Smooth muscle cell of the pulmonary artery (primary cell): Measurements from ENCODE around the gene PCYT2. TPM values are rescaled to one million over a fixed set of nuclear protein-coding genes. Genes with fewer than 3 reads are reported as not detected.

Source experiments
- total RNA-seq: library from RNA; depleted of rRNA; stranded (reverse); fragments of >200 nt; gene quantifications from 2 replicates; pipeline ENCODE4 v1.2.3, GENCODE V29; 2014

PCYT2 gene
- total RNA-seq, result 29.5 and 50.7 TPM in 2 replicates

DNA sequence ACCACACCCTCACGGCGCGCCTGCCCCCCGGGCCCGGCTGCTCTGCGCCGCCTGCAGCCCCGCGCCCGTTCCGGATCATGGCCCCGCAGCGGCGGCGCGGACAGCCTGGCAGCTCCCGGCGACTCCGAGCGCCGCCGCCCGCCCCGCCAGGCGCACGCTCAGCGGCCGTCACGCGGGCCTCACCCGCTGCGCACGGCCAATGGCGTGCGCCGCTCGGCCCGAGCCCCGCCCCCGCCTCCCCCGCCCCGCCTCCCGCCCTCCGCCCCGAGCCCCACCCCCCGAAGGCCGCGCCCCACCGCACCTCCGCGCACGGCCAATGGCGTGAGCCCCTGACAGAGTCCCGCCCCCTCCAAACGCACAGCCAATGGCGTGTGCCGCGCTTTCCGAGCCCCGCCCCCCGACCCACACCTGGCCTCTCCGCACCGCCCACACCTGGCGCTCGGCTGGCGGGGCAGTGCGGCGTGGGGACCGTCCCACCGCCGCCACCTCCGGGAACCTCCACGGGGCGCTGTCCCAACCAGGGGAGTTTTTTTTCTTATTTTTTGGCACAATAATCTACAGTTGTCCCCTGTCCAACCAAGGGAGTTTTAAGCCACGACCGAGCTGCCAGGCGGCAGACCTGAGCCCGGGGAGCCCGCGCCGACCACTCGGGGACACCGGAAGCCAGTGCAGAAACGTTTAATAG, at the start of gene PCYT2:
TSS of gene PCYT2 (minus strand) at position 123 of the 685 bp plus-strand sequence. CDS start at position 79, 44 bp downstream.

DNA sequence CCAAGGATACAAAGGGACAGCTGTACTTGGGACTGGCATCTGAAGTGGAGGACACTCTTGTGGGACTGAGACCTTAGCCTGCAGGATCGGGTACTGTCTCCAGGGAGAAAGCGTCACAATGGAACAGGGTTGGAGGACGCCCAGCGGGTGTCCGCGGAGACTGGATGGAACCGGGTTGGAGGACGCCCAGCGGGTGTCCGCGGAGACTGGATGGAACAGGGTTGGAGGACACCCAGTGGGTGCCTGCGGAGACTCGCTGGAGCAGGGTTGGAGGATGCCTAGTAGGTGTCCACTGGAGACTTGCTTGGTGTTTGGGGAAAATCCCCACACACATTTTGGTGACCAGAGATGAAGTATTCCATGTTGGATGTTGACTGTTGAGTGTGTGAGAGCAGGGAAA, 36.0 kb upstream of the PCYT2 start, which contains the start of gene MYADML2:
TSS of gene MYADML2 (minus strand) at position 45 of the 400 bp plus-strand sequence. CDS start 5,492 bp downstream, outside the sequence.

DNA sequence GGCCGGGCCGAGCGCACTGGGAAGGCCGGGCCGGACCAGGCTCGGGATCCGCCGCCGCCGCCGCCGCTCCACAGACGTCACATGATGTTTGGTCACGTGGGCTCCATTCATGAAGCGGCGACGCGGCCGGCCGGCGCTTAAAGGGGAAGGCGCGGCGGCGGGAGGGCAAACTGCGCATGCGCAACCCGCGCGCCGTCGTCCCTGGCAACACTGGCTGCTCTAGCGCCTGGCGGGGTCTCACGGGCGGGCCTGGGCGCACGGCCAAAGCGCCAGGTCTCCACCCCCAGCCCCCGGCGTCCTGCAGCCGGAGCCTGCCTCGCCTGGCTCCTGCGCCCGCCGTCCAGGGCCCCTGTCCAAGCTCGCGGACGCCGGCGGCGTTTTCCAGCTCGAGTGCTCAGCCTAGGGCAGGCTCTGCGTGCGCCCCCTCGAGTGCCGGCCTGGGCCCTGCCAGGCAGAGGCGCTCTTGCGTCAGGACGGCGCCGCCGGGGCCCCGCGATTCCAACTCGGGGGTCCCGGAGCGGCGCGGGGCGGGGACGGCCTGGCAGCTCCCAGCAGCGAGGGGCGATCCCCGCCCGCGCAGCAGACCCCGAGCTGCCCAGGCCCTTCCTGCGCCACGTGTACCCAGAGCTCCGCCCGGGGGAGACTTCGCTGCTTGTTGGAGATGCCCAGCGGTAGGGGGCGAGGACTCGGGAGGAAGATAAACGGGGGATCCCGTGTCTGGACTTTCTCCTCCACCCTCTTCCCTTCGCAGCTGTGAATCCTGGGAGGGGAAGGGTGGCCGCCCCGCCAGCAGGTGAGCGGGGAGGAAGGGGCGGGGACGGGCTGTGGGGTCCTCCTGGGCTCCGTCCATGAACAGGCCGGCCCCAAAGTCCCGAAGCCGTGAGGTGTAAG, 16.7 kb upstream of the PCYT2 start, which contains the start of gene MAFG:
TSS of gene MAFG (minus strand) at position 83 of the 891 bp plus-strand sequence. CDS start 4,550 bp downstream, outside the sequence.

GRCh38 chr17:81917565-81918332, 6.5 kb upstream of the PCYT2 start, which contains the start of gene SIRT7:
TSS of gene SIRT7 (minus strand) at chr17:81918176. CDS start at chr17:81918131, 45 bp downstream.

GRCh38 chr17:81902023-81902652, 9.1 kb downstream of the PCYT2 start, which contains the start of gene NPB:
TSS of gene NPB (plus strand) at chr17:81902238. CDS start at chr17:81902278, 40 bp downstream.

DNA sequence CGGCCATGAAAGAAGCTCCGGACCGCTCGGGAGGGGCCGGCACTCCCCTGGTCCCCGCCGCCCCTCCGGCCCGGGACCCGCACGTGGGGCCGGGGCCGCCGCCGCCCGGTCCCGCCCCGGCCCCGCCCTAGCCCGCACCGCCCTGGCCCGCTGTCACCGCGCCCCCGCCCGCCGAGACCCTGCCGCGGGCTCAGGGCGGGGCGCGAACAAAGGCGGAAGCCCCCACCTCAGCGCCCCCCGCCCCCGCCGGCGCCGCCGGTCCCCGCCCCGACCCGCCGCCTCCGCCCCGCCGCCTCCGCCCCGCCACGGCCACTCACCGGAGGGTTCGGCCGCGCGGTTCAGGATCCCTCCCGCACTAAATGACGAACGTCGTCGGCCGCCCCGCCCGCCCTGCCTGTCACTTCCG, 40.2 kb downstream of the PCYT2 start, which contains the start of gene ARHGDIA:
TSS of gene ARHGDIA (minus strand) at position 357 of the 406 bp plus-strand sequence. CDS start 1,407 bp downstream, outside the sequence.

GRCh38 chr17:81859906-81860755, 51.1 kb downstream of the PCYT2 start, which contains the start of gene P4HB:
TSS of gene P4HB (minus strand) at chr17:81860535. CDS start at chr17:81860471, 64 bp downstream.

Other genes starting within 250 kb of the PCYT2 start
- 21.6 and 23.7 TPM in 2 replicates for gene OXLD1, start 244.8 kb downstream of the PCYT2 start, total RNA-seq
- 5.4 and 6.8 TPM in 2 replicates for gene CCDC137, start 244.7 kb downstream of the PCYT2 start, total RNA-seq
- 17.1 and 18.2 TPM in 2 replicates for gene ARL16, start 227.6 kb downstream of the PCYT2 start, total RNA-seq
- 75.7 and 112 TPM in 2 replicates for gene HGS, start 227.4 kb downstream of the PCYT2 start, total RNA-seq
- 7.2 and 10.0 TPM in 2 replicates for gene MRPL12, start 208.0 kb downstream of the PCYT2 start, total RNA-seq
- gene SLC25A10, start 199.1 kb downstream of the PCYT2 start, total RNA-seq, result 5.5 and 8.6 TPM in 2 replicates
- not detected in 2 replicates for gene GCGR, start 107.2 kb downstream of the PCYT2 start, total RNA-seq
- gene MCRIP1, start 78.1 kb downstream of the PCYT2 start, total RNA-seq, result 122 and 125 TPM in 2 replicates
- gene PPP1R27, start 76.3 kb downstream of the PCYT2 start, total RNA-seq, result not detected in 2 replicates
- gene P4HB, start 50.9 kb downstream of the PCYT2 start, total RNA-seq, result 3,676 and 4,428 TPM in 2 replicates
- gene ARHGDIA, start 40.1 kb downstream of the PCYT2 start, total RNA-seq, result 216 and 298 TPM in 2 replicates
- gene ALYREF, start 19.8 kb downstream of the PCYT2 start, total RNA-seq, result 64.1 and 80.7 TPM in 2 replicates
- 106 TPM in 2 replicates for gene ANAPC11, start 19.7 kb downstream of the PCYT2 start, total RNA-seq
- gene NPB, start 9.2 kb downstream of the PCYT2 start, total RNA-seq, result 0.39 and 0.92 TPM in 2 replicates
- gene SIRT7, start 6.8 kb upstream of the PCYT2 start, total RNA-seq, result 12.8 and 20.4 TPM in 2 replicates
- 21.5 and 38.8 TPM in 2 replicates for gene MAFG, start 16.3 kb upstream of the PCYT2 start, total RNA-seq
- gene PYCR1, start 25.9 kb upstream of the PCYT2 start, total RNA-seq, result 140 and 202 TPM in 2 replicates
- gene MYADML2, start 35.8 kb upstream of the PCYT2 start, total RNA-seq, result not detected in 2 replicates
- 0.13 TPM in 1 of 2 replicates, not detected in the other for gene NOTUM, start 49.8 kb upstream of the PCYT2 start, total RNA-seq
- gene ASPSCR1, start 66.2 kb upstream of the PCYT2 start, total RNA-seq, result 19.7 and 31.8 TPM in 2 replicates
- 10.2 and 12.8 TPM in 2 replicates for gene CENPX, start 111.5 kb upstream of the PCYT2 start, total RNA-seq
- gene LRRC45, start 111.9 kb upstream of the PCYT2 start, total RNA-seq, result 8.5 and 10.1 TPM in 2 replicates
- gene RAC3, start 120.3 kb upstream of the PCYT2 start, total RNA-seq, result 4.6 and 11.7 TPM in 2 replicates
- gene DCXR, start 126.3 kb upstream of the PCYT2 start, total RNA-seq, result 25.3 and 37.0 TPM in 2 replicates
- gene RFNG, start 140.4 kb upstream of the PCYT2 start, total RNA-seq, result 54.0 and 89.8 TPM in 2 replicates
- 75.1 and 103 TPM in 2 replicates for gene GPS1, start 140.5 kb upstream of the PCYT2 start, total RNA-seq
- 38.6 and 57.9 TPM in 2 replicates for gene DUS1L, start 154.4 kb upstream of the PCYT2 start, total RNA-seq
- 126 and 301 TPM in 2 replicates for gene FASN, start 186.8 kb upstream of the PCYT2 start, total RNA-seq